CD4-positive, alpha-beta T cell treated with Interferon gamma for 1 hour (primary cell): Measurements from ENCODE around the gene CABP5.

Experiments
- DNase-seq: peaks from one replicate; pipeline ENCODE4 v3.0.0-alpha.2; 2020

CABP5 gene

GRCh38 chr19:48029431-48029830 is 14.4 kb downstream of the CABP5 start:
- no peak for DNase-seq

GRCh38 chr19:48025480-48025879 is 18.4 kb downstream of the CABP5 start:
- DNase-seq = no peak

GRCh38 chr19:48023518-48023917 is 20.4 kb downstream of the CABP5 start:
- no peak for DNase-seq

- DNase-seq = no peak
These were observed 20.9 kb downstream of the CABP5 start for GRCh38 chr19:48023011-48023410.

GRCh38 chr19:48020686-48021085 is 23.2 kb downstream of the CABP5 start:
- no peak for DNase-seq

- no peak for DNase-seq
These were observed 32.7 kb downstream of the CABP5 start for GRCh38 chr19:48010932-48011758.

- DNase-seq = no peak
These were observed 37.1 kb downstream of the CABP5 start for GRCh38 chr19:48006762-48007161.

GRCh38 chr19:48004236-48004635 is 39.6 kb downstream of the CABP5 start:
- no peak for DNase-seq

GRCh38 chr19:48000846-48001245 is 43.0 kb downstream of the CABP5 start:
- no peak for DNase-seq

GRCh38 chr19:47998800-47999199 is 45.1 kb downstream of the CABP5 start:
- no peak for DNase-seq

GRCh38 chr19:47996230-47996727 is 47.6 kb downstream of the CABP5 start:
- no peak for DNase-seq

- no peak for DNase-seq
These were observed 49.6 kb downstream of the CABP5 start, which contains the start of gene ELSPBP1 for GRCh38 chr19:47994209-47994802. TSS of gene ELSPBP1 (plus strand) at chr19:47994632. CDS start at chr19:48008668, 14,036 bp downstream.

GRCh38 chr19:47992070-47992469 is 51.8 kb downstream of the CABP5 start, which contains the start of gene BSPH1:
TSS of gene BSPH1 (minus strand) at chr19:47992170. CDS start at chr19:47992081, 89 bp downstream.
- DNase-seq = no peak

- DNase-seq = no peak
These were observed 52.6 kb downstream of the CABP5 start for GRCh38 chr19:47991191-47991808.
